C4-2B (cell line): ENCODE measurements around the gene ATRAID.

Experiments
- CTCF ChIP-seq: fragments of 450-650 bp; conservative IDR thresholded peaks from 2 replicates; pipeline ENCODE4 v1.5.1; 2017; ENCODE audit warnings: mild to moderate bottlenecking
- ZFX ChIP-seq: fragments of 450-650 bp; IDR thresholded peaks from 2 replicates; pipeline ENCODE4 v1.6.1; 2017

GRCh38 chr2:27214941-27215340, 3.1 kb downstream of the ATRAID start:
- TF ChIP-seq CTCF (no peak), ZFX (no peak)
